ENCODE measurements around the gene COX6A2. TPM values are rescaled to one million over a fixed set of nuclear protein-coding genes. Genes with fewer than 3 reads are reported as not detected.

COX6A2 gene
- total and polyA plus RNA-seq, 2 experiments from 2014 or later = 1.7 TPM; not detected in 1

DNA sequence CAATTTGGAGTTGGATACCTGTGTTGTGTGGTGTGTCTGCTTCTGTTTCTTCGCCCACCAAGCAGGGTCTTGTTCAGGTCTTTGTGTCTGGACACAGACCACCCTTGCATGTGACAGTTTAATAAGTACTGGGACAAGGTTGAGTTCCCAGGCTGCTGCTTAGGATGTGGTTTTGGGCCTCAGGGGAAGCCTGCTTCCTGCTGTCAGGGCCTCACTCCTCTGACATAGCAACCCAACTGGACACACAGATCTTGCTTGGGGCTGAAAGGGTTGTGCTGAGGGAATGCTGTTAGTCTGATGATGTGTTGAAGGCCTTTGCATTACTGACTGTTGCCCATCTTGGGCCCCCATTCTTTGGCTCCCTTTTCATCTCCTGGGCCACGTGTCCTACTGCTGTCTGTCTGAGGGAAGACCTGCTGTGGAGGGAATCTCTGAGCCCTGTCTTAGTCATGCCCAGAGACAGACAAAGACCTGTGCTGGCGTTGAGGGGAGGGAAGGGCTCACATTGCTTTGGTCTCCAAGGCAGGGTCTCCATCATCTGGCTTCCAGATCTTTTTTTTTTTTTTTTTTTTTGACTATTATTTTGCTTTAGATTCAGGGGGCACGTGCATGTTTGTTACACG lies 39.1 kb upstream of the COX6A2 start:
- Histone ChIP-seq H3K9me2 (replicated peaks; ENCODE audit: insufficient read depth) (no peaks in the 10 kb centered on the region), H3K79me2 (no peaks in the 10 kb centered on the region), H2AFZ (no peak overlapping the region), H3K27ac (no peak overlapping the region), H3K4me2 (no peak overlapping the region), H3K9me3 (ENCODE audit: low read depth) (no peaks in the 10 kb centered on the region), H4K20me1 (ENCODE audit: insufficient read depth, poor library complexity, severe bottlenecking) (no peaks in the 10 kb centered on the region), H3K4me1 (ENCODE audit: insufficient read depth) (peaks cover 10% of the 10 kb centered on the region), H3K27me3 (no peaks in the 10 kb centered on the region), H3K4me3 (no peak overlapping the region), H3K36me3 (replicated peaks; ENCODE audit: insufficient read depth, low read depth) (no peaks in the 10 kb centered on the region)
- TF ChIP-seq EZH2phosphoT487 (IDR thresholded peaks at IDR 0.05; ENCODE audit: low read depth, severe bottlenecking, unreplicated experiment) (no peak), EZH2 (IDR thresholded peaks at IDR 0.05; ENCODE audit: borderline replicate concordance) (no peak)
- TF ChIP-seq, protein P1, sequence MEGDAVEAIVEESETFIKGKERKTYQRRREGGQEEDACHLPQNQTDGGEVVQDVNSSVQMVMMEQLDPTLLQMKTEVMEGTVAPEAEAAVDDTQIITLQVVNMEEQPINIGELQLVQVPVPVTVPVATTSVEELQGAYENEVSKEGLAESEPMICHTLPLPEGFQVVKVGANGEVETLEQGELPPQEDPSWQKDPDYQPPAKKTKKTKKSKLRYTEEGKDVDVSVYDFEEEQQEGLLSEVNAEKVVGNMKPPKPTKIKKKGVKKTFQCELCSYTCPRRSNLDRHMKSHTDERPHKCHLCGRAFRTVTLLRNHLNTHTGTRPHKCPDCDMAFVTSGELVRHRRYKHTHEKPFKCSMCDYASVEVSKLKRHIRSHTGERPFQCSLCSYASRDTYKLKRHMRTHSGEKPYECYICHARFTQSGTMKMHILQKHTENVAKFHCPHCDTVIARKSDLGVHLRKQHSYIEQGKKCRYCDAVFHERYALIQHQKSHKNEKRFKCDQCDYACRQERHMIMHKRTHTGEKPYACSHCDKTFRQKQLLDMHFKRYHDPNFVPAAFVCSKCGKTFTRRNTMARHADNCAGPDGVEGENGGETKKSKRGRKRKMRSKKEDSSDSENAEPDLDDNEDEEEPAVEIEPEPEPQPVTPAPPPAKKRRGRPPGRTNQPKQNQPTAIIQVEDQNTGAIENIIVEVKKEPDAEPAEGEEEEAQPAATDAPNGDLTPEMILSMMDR (IDR thresholded peaks at IDR 0.05; ENCODE audit: poor library complexity) = no peak
- no peak for DNase-seq (ENCODE audit: low spot score)
- WGBS (ENCODE audit: low lambda C conversion rate, missing lambda C conversion rate) = 90% methylated on average over 5 of the region's 5 CpGs

DNA sequence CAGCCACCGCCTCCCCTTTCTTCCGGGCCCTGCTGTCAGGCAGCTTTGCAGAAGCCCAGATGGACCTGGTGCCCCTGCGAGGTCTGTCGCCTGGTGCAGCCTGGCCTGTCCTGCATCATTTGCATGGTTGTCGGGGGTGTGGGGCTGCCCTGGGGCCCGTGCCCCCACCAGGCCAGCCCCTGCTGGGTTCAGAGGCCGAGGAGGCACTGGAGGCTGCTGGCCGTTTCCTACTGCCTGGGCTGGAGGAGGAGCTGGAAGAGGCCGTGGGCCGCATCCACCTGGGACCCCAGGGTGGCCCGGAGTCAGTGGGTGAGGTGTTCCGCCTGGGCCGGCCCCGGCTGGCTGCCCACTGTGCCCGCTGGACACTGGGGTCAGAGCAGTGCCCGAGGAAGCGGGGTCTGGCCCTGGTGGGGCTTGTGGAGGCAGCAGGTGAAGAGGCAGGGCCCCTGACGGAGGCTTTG lies 38.3 kb upstream of the COX6A2 start:
- H3K4me2 ChIP-seq = no peak overlapping the region
- H3K9me3 ChIP-seq (ENCODE audit: low read depth) = no peaks in the 10 kb centered on the region
- H3K27me3 ChIP-seq = no peaks in the 10 kb centered on the region
- H3K9me2 ChIP-seq (replicated peaks; ENCODE audit: insufficient read depth) = no peaks in the 10 kb centered on the region
- H3K36me3 ChIP-seq (replicated peaks; ENCODE audit: insufficient read depth, low read depth) = no peaks in the 10 kb centered on the region
- DNase-seq (ENCODE audit: low spot score) = no peak
- peaks cover 7% of the 10 kb centered on the region for H3K4me1 ChIP-seq (ENCODE audit: insufficient read depth)
- H3K4me3 ChIP-seq = no peak overlapping the region
- no peak overlapping the region for H3K27ac ChIP-seq
- peaks cover 4% of the 10 kb centered on the region for H3K79me2 ChIP-seq
- 97% methylated on average over 18 of the region's 18 CpGs for WGBS (ENCODE audit: low lambda C conversion rate, missing lambda C conversion rate)
- TF ChIP-seq EZH2 (IDR thresholded peaks at IDR 0.05; ENCODE audit: borderline replicate concordance) = no peak
- TF ChIP-seq EZH2phosphoT487 (IDR thresholded peaks at IDR 0.05; ENCODE audit: low read depth, severe bottlenecking, unreplicated experiment) = no peak
- TF ChIP-seq, protein P1 (IDR thresholded peaks at IDR 0.05; ENCODE audit: poor library complexity) = no peak
- H4K20me1 ChIP-seq (ENCODE audit: insufficient read depth, poor library complexity, severe bottlenecking) = no peaks in the 10 kb centered on the region
- no peak overlapping the region for H2AFZ ChIP-seq

DNA sequence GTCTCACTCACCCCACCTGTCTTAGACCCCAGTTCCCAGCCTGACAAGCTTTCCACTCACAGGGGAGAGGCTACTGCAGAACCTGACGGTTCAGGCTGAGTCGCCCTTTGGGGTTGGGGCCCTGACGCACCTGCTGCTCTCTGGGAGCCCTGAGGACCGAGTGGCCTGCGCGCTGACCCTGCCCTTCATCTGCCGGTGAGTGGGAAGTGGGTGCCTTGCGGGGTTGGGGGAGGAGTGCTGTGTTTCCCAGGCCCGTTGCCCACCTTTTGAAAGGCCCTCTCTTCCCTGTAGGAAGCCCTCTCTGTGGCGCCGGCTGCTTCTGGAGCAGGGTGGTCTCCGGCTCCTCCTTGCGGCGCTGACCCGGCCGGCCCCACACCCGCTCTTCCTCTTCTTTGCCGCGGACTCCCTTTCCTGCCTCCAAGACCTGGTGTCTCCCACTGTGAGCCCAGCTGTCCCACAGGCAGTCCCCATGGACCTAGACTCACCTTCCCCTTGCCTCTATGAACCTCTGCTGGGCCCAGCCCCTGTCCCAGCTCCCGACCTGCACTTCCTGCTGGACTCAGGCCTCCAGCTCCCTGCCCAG lies 37.7 kb upstream of the COX6A2 start:
- Histone ChIP-seq H3K4me1 (ENCODE audit: insufficient read depth) (peaks cover 2% of the 10 kb centered on the region), H3K79me2 (peaks cover 7% of the 10 kb centered on the region), H3K36me3 (replicated peaks; ENCODE audit: insufficient read depth, low read depth) (no peaks in the 10 kb centered on the region), H4K20me1 (ENCODE audit: insufficient read depth, poor library complexity, severe bottlenecking) (no peaks in the 10 kb centered on the region), H2AFZ (no peak overlapping the region), H3K27me3 (no peaks in the 10 kb centered on the region), H3K9me2 (replicated peaks; ENCODE audit: insufficient read depth) (no peaks in the 10 kb centered on the region), H3K4me3 (no peak overlapping the region), H3K9me3 (ENCODE audit: low read depth) (no peaks in the 10 kb centered on the region), H3K27ac (no peak overlapping the region), H3K4me2 (no peak overlapping the region)
- TF ChIP-seq, protein P1 (IDR thresholded peaks at IDR 0.05; ENCODE audit: poor library complexity) = no peak
- TF ChIP-seq EZH2 (IDR thresholded peaks at IDR 0.05; ENCODE audit: borderline replicate concordance) (no peak), EZH2phosphoT487 (IDR thresholded peaks at IDR 0.05; ENCODE audit: low read depth, severe bottlenecking, unreplicated experiment) (no peak)
- DNase-seq (ENCODE audit: low spot score) = no peak
- 97% methylated on average over 20 of the region's 20 CpGs for WGBS (ENCODE audit: low lambda C conversion rate, missing lambda C conversion rate)

Data from hepatocyte (in vitro differentiated cells).